HG02623 (cell line): ENCODE data around the gene KRTAP2-4.
"Not testable (repeated sequence)": the region's sequence is repeated elsewhere in the genome, so short reads cannot be mapped to it uniquely, and the experiment has no call there.

Experiments used
- ATAC-seq: cut with Tn5 transposase; IDR thresholded peaks from one replicate; pipeline ENCODE4 v1.9.1; 2021; ENCODE audit warnings: moderate library complexity; ENCODE audit not compliant: unreplicated experiment

KRTAP2-4 gene, protein sequence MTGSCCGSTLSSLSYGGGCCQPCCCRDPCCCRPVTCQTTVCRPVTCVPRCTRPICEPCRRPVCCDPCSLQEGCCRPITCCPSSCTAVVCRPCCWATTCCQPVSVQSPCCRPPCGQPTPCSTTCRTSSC

DNA sequence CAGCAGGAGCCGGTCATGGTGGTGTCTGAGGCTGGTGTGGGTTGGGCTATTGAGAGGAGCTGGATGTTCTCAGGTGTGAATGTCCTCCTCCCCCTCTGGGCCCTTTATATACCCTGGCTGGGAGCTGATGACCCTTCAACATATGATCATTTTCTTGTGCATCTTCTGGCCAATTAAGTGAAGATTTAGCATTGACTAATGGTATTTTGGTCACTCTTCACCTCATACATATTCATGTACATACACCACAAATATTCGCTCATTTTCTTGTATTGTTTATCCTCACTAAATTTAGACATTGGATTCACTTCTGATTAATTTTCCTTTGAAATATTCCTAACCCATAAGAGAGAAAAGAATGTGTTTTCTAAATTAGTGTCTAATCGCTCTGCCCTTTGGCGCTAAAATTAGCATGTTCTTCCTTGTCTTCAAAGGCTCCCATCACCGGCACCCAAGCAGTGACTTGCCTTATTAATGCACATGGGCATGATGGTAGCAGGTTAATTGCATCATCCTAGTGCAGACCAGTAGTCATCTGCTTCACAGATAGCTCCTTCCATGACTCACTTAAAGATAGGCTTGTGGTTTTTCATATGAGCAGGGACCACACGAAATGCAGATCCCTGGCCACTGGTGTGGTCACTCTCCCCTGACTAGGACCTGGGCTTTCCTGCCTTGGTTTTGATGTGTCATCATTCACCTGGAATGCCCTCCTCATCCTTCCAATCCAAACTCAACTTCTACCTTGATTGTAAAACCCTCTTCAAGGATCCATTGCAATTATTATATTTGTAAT, at the start of gene KRTAP2-4:
Gene KRTAP2-4, minus strand, starts transcription at position 51 of the 796 bp plus-strand sequence. Its CDS starts 34 bp downstream, at position 17.
- ATAC-seq, result no peak

GRCh38 chr17:41111151-41111885, 45.6 kb upstream of the KRTAP2-4 start:
- no peak for ATAC-seq

DNA sequence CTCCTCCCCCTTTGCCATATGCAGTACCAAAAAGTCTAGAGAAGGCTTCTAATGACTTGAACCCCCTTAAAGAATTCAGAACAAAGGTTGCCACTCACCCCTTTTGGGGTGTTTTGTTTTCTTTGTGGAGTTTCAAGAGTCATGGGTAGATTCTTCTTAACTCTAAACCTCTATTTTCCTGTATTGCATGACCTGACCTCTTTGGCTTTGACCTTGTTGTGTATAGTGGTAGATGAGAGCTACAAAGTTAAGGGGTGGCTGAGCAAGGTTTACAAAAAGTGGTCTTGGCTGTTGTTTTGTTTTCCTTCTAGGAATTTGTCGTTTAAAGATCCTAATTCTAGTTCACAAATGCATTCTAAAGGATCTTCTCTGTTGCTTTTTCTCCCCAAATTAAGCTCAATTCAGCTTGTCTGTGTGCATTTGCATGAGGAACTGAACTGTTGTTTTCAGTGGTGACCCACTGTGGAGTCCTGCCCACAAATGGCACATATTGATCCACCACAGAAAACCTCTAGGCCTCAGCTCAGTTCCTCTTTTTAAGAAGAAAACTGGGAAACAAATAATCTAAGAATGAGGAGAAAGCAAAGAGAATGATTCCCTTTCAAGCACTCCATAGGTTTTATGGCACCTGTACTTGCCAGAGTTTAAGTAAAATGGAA, 43.2 kb upstream of the KRTAP2-4 start:
- ATAC-seq, result not testable (repeated sequence)

DNA sequence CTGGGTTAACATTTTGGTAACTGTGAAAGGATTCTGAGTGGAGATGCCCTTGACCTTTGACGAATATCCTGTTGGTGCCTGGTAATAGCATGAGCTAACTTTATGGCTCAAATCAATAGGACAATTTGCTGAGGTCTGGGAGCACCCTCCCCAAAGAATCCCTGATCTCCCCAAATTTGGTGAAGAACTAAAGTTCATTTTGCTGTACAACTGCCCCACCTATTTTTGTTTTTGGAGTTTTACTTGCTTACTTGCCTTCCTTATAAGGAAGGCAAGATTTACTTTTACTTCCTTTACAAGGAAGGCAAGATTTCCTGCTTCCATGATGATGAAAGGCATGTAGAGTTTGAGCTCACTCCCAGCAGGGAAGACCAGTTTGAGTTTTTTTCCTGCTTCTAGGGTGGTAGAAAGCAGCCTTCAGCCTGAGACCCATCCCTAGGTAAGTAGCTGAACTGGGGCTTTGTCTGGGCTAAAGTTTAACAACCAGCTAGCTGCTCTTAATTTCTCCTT, 42.3 kb upstream of the KRTAP2-4 start:
- no peak for ATAC-seq

DNA sequence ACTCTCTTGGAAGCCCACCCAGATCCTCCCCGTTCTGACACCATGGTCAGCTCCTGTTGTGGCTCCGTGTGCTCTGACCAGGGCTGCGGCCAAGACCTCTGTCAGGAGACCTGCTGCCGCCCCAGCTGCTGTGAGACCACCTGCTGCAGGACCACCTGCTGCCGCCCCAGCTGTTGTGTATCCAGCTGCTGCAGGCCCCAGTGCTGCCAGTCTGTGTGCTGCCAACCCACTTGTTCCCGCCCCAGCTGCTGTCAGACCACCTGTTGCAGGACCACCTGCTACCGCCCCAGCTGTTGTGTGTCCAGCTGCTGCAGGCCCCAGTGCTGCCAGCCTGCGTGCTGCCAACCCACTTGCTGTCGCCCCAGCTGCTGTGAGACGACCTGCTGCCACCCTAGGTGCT, 39.7 kb upstream of the KRTAP2-4 start, which contains the start of gene KRTAP4-9:
Gene KRTAP4-9, plus strand, starts transcription at position 43 of the 400 bp plus-strand sequence. Its CDS starts 0 bp downstream, at position 43.
- ATAC-seq, result not testable (repeated sequence)

DNA sequence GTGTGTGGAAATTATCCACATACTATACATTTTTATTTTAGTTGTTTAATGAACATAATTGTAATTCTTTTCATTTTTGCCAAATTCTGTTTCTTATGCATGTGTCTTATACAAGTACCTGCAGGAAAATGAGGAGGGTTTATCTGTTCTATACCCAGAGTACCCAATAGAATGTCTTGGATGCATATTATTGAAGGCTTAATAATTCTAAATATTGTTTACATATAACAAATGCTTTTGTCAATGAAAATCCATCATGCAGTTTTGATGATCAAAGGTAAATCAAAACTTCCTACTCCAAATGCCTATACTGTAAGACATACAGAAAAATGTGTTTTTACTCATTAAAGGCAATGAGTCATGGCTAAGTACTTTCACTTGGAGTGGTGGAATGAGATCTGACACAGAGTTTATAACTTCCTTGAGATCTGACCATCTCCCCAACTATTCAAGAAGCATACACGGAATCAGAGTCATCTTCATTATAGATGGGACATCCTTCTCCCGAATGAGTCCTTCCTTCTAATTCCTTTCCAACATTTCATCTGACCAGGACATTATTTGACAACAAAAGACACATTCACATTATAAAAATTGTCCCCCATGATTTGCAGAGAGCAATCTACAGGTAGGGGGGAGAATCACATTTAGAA, 38.8 kb upstream of the KRTAP2-4 start:
- ATAC-seq, result not testable (repeated sequence)

DNA sequence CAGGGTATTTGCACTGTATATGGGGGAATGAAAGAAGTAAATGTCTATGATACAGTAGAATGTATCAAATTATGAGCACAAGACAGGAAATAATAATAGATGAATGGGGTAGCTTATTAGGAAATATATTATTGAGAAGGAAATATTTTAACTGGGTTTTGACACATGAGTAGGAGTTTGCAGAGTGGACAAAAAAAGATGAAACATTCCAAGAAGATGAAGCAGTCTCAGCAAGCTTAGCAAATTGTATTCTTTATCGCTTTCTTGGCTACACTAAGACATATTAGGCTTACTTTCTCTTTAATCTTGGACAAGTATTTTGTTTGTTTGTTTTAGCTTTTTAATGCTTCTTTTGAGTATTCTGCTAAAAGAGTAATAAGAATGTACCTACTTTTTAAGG, 38.2 kb upstream of the KRTAP2-4 start:
- ATAC-seq, result no peak

GRCh38 chr17:41101586-41102259, 36.0 kb upstream of the KRTAP2-4 start, which contains the start of gene KRTAP4-16:
KRTAP4-16 (minus strand) TSS chr17:41102209; CDS start chr17:41102209, 0 bp downstream.
- no peak for ATAC-seq

- ATAC-seq, result not testable (repeated sequence)
Observed at GRCh38 chr17:41099682-41100480, 34.2 kb upstream of the KRTAP2-4 start.

DNA sequence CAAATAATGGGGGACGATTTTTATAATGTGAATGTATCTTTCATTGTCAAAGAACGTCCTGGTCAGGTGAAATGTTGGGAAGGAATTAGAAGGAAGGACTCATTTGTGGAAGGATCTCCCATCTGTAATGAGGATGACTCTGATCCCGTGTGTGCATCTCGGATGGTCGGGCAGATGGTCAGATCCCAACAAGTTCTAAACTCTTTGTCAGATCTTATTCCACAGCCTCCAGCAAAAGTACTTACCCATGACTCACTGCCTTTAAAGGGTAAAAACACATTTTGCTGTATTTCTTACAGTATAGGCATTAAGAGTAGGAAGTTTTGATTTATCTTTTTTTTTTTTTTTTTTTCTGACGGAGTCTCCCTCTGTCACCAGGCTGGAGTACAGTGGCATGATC, 32.8 kb upstream of the KRTAP2-4 start:
- ATAC-seq, result no peak

GRCh38 chr17:41098042-41098441, 32.4 kb upstream of the KRTAP2-4 start, which contains the start of gene KRTAP4-8:
KRTAP4-8 (minus strand) TSS chr17:41098142; CDS start chr17:41098084, 58 bp downstream.
- ATAC-seq, result no peak

GRCh38 chr17:41096055-41096454, 30.4 kb upstream of the KRTAP2-4 start:
- no peak for ATAC-seq

DNA sequence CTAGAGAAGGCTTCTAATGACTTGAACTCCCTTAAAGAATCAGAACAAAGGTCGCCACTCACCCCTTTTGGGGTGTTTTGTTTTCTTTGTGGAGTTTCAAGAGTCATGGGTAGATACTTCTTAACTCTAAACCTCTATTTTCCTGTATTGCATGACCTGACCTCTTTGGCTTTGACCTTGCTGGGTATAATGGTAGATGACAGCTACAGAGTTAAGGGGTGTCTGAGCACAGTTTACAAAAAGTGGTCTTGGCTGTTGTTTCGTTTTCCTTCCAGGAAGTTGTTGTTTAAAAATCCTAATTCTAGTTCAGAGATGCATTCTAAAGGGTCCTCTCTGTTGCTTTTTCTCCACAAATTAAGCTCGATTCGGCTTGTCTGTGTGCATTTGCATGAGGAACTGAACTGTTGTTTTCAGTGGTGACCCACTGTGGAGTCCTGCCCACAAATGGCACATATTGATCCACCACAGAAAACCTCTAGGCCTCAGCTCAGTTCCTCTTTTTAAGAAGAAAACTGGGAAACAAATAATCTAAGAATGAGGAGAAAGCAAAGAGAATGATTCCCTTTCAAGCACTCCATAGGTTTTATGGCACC, 23.2 kb upstream of the KRTAP2-4 start:
- not testable (repeated sequence) for ATAC-seq

DNA sequence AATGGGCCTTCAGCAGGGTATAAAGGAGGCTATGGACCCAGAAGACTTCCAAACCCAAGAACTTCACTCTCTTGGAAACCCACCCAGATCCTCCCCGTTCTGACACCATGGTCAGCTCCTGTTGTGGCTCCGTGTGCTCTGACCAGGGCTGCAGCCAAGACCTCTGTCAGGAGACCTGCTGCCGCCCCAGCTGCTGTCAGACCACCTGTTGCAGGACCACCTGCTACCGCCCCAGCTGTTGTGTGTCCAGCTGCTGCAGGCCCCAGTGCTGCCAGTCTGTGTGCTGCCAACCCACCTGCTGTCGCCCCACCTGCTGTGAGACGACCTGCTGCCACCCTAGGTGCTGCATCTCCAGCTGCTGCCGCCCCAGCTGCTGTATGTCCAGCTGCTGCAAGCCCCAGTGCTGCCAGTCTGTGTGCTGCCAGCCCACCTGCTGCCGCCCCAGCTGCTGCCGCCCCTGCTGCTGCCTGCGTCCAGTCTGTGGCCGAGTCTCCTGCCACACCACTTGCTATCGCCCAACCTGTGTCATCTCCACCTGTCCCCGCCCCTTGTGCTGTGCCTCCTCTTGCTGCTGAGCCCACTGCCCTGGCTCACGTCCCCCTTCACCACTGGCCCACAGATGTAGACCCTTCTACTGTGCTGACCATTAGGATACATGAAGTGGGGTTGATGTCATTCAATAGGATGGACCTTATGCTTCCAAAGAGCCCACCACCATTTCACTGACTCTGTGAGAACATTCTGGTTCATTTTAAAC, 18.6 kb upstream of the KRTAP2-4 start, which contains the start of gene KRTAP4-7:
Gene KRTAP4-7, plus strand, starts transcription at position 51 of the 757 bp plus-strand sequence. Its CDS starts 57 bp downstream, at position 108.
- ATAC-seq, result not testable (repeated sequence)

DNA sequence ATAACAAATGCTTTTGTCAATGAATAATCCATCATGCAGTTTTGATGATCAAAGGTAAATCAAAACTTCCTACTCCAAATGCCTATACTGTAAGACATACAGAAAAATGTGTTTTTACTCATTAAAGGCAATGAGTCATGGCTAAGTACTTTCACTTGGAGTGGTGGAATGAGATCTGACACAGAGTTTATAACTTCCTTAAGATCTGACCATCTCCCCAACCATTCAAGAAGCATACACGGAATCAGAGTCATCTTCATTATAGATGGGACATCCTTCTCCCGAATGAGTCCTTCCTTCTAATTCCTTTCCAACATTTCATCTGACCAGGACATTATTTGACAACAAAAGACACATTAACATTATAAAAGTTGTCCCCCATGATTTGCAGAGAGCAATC, 17.7 kb upstream of the KRTAP2-4 start:
- not testable (repeated sequence) for ATAC-seq

DNA sequence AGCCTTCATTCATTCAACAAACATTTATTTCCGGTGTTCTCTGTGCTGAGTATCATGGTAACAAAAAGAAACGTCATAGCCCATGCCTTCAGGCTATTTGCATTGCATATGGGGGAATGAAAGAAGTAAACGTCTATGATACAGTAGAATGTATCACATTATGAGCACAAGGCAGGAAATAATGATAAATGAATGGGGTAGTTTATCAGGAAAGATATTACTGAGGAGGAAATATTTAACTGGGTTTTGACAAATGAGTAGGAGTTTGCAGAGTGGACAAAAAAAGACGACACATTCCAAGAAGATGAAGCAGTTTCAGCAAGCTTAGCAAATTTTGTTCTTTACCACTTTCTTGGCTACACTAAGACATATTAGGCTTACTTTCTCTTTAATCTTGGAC, 16.9 kb upstream of the KRTAP2-4 start:
- no peak for ATAC-seq

GRCh38 chr17:41076788-41077187, 11.1 kb upstream of the KRTAP2-4 start:
- no peak for ATAC-seq
